ENCODE results near the gene RPTOR.
"Not testable (repeated sequence)": the region's sequence is repeated elsewhere in the genome, so short reads cannot be mapped to it uniquely, and the experiment has no call there.

RPTOR gene

DNA sequence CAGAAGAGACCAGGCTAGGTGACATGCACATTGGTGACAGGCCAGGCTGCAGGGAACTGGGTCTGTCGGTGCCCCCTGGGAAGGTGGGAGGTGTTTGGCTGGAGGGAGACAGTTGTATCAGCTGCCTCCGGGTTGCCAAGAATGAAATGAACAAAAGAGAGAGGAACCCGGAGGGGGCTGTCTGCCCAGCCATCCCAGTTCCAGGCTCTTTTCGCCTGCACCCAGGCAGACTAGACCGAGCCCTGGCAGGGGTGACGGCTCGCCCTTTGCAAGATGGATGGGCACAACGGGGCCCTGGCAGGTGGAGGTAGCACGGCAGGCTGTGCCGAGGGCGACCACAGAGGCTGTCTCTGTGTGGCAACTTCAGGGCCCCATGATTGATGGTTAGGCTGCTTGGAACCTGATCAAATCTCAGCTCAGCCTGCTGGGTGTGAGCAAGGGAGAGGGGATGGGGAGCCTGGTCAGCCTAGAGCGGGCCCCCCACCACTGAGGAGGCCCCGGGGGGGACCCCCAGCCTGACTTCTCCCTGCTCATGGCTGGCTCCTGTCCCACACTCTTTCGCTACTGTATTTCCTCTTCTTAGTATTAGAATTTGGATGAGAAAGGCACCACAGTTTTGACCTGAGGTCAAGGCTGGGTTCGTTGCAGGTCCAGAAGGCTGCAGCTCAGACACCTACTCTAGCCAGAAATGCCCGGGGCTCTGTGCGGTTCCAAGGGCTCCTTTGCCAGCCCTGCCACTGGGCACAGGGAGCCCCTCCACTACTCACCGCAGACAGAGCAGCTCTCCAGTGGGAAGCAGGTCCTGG lies 328.1 kb downstream of the RPTOR start:
- DNase-seq, result no peak

DNA sequence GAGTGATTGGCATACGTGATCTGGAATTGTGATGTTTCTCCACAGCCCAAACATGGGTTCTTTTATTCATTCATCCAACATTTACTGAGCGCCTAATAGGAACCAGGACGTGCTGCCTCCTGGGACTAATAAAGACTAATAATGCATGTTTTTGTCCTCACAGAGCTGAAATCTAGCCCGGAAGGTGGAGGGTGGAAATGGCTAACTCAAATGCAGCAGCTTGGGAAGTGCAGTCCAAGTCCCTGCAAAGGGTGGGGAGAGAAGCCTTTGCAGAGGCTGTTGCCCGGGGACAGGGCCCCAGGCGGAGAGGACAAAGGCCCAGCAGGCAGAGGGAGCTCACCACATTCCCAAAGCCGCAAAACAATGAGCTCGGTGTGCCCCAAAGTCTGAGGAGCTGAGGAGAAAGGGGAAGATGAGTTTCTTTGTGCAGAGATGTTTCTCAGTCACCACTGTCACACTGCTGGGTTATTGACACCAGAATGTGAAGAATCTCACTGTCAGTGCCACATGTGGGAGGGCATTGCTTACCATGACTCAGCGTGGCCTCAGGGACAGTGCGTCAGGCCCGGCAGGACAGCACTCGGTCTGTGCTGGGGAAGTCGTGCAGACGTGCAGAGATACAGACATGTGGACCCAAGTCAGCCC lies 328.8 kb downstream of the RPTOR start:
- DNase-seq, result no peak

DNA sequence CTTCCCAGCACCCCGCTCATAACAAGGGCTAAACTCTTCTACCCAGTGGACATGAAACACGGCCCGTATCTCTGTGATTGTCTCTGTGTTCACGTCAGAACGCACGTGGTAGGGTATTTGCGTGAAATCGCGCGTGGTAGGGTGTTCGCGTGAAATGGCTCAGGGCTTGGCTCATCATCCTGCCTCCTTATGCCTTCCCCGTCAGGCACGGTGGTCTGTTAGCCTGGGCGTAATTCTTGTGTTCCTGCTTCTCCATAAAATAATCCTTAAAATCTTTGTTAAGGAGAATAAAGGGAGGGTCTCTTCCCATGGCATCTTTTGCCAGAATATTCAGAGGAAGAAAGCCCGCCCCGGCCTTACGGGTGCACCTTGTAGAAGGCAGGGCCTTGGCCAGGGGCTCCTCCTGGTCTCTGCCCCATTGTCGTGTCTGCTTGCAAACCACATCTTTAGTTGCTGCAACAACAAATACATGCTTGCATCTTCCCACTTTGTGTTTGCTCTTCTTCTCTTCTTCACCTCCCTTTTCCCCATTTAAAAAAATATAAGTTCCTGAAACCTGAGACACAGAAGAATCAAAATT lies 330.3 kb downstream of the RPTOR start:
- DNase-seq, result no peak

DNA sequence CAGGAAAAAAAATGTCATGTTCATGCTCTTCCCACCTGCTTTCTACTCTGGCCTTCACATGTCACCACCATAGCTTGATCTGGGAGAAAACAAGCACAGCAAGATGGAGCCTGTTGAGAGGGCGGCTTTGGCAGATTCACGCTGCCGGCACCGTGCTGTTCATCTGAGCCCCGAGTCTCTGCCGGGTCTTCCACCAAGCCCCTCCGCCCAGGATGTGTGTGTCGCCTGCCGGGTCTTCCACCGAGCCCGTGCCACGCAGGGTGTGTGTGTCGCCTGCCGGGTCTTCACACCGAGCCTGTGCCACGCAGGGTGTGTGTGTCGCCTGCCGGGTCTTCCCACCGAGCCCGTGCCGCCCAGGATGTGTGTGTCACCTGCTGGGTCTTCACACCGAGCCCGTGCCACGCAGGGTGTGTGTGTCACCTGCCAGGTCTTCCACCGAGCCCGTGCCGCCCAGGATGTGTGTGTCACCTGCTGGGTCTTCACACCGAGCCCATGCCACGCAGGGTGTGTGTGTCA lies 330.9 kb downstream of the RPTOR start:
- DNase-seq, result not testable (repeated sequence)

DNA sequence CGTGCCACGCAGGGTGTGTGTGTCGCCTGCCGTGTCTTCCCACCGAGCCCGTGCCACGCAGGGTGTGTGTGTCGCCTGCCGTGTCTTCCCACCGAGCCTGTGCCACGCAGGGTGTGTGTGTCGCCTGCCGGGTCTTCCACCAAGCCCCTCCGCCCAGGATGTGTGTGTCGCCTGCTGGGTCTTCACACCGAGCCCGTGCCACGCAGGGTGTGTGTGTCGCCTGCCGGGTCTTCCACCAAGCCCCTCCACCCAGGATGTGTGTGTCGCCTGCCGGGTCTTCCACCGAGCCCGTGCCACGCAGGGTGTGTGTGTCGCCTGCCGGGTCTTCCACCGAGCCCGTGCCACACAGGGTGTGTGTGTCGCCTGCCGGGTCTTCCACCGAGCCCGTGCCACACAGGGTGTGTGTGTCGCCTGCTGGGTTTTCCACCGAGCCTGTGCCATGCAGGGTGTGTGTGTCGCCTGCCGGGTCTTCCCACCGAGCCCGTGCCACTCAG lies 331.9 kb downstream of the RPTOR start:
- DNase-seq, result not testable (repeated sequence)

DNA sequence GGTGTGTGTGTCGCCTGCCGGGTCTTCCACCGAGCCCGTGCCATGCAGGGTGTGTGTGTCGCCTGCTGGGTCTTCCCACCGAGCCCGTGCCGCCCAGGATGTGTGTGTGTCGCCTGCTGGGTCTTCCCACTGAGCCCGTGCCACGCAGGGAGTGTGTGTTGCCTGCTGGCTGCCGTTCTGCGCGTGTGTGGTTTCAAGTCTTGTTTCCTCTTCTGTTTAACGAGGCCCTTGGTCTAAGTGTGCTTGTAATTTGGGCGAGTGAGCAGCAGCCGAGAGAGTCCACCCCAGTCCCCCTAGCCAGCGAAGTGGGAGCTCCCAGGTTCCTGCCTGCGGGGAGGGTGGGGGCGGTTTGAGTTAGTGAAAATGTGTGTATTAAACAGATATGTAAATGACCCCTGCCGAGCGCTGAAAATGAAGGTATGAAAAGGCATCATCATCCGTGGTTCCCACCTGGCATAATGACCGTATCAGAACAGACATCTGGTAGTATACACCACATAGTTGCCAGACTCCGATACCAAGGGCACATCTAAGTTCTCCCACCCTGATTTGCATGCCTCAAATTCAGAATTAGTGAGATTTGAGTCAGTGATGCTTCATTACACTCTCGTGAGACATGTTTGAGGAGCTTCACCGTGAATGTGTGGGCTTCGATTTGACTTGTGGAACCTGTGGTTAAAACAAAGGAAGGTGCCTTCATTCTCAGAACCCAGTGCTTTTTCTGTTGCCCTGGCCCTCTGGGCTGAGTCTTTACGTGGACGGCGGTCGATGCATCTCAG lies 332.5 kb downstream of the RPTOR start:
- DNase-seq, result peak; percentile 88

DNA sequence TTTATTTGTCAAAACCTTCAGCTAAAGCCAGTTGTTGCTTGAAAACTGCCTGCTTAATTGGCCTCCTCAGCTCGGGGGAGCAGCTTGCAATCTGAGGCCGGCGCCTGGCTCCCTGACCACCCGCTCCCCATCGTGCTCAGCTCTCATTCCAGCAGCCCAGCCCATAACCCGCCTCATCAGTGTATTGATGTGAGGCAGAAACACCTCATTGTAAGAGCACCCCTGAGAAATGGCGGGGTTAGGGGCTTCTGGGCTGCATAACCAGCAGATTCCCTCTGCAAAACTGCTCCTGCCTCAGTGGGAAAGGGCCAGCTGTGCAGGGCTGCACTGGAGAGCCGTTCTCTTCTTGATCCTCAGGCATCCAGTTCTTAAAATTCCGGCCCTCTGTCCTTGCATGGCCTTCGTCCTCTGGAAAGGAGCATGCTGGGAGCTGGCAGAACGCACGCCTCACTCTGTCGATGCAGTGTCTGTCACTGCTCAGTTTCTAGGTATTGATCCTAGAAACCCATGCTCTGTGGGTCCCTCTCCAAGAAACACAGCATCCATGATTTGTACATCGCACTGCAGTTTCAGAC lies 333.2 kb downstream of the RPTOR start:
- no peak for DNase-seq

DNA sequence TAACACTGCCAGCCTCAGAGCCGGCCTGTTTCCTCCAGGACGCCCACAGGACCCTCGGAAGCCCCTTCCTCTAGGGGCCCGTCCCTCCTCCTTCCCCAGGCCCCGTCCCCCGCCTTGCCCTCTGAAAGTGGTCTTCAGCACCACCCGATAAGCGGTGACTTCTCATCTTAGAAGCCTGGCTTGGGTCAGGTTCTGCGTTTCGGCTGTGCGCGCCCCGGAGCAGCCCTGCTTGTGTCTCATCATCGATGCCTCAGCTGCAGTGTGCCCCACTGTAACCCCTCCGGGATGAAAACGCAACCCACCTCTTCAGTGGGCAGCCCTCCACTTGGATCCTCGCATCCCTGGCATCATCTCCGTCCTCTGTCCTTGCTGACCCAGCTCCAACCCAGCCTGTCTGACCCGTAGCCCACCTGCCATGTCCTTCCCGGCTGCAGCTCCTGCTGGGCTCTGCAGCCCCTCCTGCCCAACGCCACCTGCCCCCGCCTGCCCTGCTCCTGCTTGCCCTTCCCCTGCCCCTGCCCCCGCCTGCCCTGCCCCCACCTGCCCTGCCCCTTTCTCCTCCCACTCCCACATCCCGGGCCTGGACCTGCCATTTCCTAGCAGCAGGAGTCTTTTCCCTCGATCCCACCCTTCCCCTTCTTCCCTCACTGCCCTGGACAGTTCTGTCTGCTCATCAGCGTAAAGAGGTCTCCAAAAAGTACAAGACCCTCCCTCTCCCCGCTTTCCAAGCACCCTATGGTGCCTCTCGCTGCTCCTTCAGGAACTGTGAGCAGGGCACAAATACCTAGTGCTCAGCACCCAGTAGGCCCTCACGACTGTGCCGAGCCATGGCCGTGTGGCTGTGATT lies 334.5 kb downstream of the RPTOR start:
- no peak for DNase-seq

DNA sequence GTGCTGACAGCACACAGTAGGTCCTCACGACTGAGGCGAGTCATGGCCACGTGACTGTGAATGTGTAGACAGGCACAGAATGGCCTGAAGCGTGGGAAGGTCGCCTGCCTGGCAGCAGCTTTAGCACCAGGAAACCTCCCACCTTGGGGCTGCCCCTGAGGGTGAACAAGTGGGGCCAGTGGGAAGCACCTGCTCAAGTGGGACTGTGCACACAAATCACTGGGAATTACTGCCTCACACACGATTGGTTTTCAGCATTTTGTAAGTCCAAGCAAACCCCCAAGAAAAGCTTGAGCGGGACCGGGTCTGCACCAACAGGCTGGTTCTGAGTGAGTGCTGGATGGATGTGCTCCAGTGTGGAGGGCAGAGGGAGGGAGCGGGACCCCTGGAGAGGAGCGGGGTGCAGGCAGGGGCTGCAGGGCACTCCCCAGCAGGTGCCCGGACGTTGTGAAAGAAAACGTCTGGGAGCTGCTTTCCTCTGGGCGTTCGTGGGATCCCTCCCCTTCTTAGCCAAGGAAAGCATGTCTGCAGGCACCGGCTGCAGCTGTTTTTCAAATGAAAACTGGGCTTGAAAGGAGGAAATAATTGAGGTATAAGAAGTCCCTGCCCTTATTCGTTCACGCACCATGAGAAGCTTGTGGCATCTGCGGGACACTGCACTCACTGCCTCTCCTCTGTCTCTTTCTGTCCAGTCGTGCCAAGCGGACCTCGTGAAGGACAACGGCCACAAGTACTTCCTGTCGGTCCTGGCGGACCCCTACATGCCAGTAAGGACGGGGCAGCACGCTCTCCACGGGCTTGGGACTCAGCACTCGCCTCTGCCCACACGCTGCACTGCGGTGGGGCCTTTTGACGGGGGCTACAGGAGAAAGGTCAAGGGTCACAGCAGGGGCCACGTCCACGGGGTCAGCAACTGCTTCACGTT lies 335.3 kb downstream of the RPTOR start:
- no peak for DNase-seq

DNA sequence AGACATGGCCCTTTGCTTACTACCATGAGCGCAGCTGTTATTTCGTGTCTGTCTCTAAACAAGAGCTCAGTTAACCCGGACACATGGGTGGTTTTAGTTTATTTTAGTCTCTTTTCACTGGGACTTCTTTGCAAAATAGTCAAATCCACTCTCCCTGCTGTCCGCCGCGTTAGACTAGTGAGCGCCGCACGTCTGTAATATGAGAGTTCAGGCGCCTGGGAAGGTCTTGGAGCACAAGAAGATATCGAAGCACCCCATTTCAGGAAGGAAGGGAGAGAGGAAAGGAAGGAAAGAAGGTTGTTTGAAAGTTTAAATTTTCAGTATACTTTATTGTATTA lies 336.0 kb downstream of the RPTOR start:
- no peak for DNase-seq

DNA sequence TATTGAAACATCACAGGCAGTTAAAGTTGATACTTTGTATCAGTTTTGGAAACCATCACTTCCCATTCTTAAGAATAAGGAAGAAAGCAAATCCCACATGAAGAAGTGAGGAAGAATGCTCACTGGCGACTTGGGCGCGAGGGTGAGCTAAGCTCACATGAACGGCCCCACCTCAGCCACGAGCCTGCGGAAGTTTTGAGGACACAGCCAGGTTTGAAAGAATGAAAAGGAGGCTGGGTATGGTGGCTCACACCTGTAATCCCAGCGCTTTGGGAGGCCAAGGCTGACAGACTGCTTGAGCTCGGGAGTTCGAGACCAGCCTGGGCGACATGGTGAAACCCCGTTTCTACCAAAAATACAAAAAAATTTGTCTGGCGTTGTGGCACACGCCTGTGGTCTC lies 336.7 kb downstream of the RPTOR start:
- no peak for DNase-seq

DNA sequence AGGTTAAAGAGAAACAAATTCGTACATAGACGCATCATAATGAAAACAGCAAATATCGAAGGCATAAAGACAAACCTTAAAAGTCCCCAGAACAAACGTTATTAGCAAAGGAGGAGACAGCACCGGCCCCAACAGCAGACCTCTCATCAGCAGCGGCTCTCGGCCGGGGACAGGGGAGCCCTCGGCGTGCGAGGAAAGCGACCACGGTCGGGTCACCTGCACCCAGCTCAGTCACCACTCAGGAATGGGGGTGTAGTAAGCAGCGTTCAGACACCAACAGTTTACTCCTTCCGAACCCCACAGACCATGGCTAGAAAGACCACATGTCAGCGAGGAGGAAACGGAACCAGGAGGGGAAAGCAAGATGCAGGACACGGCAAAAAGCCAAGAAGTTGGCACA lies 337.7 kb downstream of the RPTOR start:
- no peak for DNase-seq

DNA sequence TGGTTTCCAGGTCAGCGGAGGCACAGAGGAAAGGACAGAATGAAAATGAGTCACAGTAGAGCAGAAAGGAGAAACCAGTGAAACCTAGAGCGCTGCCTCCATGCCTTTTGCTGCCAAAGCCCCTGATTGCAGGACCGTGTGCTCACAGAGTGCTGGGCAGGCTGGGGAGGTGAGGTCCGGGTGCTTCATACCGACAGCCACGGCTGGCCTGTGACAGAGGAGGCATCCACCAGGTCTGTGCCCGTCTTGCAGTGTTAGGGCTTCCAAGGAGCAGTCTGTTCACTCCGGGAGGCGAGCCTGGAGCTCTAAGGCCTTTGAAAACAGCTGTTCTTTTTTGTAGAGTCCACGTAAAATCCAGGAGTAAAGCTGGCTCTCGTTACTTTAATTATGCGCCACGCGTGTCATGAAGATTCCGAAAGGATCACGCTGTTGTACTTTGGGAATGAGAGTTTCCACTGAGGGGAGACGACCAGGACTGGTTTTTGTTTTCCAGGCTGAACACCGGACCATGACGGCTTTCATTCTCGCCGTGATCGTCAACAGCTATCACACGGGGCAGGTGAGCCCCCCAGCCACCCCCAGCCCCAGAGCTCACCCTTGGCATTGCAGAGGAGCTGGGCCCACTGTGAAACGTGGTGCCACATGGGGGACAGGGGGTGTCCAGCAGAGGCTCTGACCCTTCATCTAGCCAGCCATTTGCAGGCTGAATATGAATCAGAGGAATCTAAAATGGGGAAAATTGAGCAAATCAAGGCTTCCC lies 338.5 kb downstream of the RPTOR start:
- DNase-seq, result no peak

DNA sequence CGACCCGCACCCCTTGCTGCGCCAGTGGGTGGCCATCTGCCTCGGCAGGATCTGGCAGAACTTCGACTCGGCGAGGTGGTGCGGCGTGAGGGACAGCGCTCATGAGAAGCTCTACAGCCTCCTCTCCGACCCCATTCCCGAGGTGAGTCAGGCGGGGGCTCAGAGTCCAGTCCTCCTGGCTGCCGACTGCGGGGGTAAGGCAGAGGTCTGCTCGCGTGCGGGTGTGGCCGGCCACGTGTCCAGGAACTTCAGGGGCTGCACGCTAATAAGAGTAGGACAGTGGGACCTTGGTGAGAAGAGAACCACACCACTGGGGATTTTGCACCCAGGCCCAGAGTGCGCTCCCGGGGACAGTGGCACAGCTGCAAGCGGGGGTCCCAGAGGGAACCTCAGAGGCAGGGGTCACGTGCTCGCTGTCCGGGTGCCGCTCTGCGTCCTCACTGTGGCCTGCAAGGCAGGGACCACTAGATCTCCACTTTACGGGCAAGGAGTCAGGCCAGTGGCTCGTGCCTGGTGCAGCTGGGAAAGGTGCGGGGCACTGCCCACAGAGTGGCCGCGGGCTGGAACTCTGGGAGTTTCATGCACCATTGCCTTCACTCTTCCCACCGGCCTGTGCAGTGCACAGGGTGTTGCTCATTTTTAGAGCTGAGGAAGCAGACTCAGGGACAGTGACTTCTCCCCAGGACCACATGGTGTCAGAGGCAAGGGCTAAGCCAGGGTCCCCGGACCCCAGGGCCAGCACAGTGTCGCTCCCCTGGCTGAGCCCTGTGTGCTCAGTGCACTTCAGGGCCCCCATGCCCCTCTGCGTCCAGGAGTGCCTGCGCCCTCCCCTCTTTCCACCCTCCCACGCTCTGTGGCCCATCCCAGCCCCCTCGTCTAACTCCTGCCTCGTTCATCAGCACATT lies 339.4 kb downstream of the RPTOR start:
- DNase-seq, result no peak

DNA sequence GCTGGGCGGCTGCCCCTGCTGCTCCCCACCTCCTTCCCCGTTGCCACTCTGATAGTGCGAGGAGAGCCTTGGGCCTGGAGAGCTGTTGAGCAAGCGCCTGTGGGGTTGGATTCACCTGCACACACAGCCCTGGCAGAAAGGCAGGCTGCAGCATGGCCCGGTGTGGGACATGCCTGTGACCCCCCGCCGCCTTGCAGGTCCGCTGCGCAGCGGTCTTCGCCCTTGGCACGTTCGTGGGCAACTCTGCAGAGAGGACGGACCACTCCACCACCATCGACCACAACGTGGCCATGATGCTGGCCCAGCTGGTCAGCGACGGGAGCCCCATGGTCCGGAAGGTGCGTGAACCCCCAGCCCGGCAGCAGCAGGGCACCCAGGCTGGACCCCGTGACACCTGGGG lies 340.2 kb downstream of the RPTOR start:
- no peak for DNase-seq

DNA sequence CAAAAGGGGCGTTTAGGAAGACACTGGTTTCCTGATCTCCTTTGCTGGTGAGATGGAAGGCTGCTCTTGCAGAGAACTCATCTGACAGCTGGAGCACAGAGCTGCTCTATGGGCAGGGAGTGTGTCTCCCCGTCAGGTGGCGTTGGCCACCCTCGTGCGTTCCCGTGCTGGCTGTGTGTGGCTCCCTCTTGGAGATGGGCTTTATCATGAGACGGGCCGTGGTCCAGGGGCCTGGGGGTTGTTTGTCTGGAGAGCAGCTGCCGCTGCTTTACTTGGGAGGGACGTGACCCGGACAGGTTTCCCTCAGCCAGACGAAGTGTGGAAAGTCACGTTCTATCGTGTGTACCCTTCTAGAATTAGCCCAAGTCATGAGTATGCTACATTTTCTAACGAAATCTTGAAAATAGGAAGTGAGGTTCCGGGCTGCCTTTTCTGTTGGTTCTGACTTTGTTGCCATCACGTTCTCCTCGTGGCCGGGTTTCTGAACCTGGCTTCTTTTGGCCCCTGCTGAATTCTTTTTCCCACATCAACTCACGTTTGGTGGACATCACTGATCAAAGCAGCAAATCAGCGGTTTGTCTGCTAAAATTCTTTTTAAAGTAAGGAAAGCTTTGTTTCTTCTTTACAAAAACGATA lies 341.4 kb downstream of the RPTOR start:
- DNase-seq, result no peak

DNA sequence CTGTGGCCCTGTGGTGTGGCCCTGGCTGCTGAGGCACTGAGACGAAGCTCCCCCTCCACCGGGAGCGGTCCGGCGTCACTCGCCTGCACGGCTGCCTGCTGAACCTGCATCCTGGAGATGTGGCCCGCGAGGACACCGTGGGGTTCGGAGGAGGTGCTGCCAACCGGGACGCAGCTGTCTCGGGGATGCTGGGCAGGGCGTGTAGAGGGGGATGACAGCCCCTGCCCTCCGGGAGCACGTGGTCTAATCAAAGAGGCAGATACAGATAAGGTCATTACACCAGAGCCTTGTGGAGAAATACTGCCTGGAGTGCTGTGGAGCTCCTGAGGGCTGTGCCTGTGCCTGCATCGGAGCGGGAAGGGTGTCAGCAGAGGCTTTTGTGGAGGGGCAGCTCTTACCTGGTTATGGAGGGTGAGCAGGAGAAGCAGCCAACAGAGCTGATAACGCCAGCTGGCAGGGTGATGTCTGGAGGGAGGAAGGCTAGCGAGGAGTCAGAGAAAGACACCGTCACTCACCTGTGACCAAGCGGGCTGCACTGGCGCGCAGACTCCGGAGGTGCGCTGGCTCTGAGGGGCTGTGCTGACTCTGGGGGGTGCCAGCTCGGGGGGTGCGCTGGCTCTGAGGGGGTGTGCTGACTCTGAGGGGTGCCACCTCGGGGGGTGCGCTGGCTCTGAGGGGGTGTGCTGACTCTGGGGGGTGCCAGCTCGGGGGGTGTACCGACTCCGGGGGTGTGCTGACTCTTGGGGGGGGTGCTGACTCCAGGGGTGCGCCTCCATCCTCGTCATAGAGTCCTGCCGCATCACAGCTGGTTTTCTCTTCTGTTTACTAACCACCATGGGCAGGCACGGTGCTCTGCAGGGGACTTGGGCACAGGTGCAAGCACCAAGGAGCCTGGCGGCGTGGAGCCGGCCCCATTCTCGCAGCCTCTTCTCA lies 342.3 kb downstream of the RPTOR start:
- no peak for DNase-seq
